Measurements from ENCODE around the gene MAP2K3.

DNA sequence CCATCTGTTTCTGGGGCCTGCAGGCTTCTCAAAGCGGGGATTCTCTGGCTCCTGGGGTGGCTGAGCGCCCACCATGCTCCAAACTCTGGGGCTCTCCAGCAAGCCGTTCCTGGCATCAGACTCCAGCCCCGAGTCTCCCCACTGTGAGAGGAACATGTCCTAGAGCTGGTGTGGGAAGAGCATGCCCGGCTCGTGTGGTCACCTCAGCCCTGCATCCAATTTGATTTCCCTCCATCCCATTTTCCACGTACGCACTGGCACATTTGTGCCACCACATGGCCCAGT, 68.4 kb downstream of the MAP2K3 start:
- TF ChIP-seq, protein P1, sequence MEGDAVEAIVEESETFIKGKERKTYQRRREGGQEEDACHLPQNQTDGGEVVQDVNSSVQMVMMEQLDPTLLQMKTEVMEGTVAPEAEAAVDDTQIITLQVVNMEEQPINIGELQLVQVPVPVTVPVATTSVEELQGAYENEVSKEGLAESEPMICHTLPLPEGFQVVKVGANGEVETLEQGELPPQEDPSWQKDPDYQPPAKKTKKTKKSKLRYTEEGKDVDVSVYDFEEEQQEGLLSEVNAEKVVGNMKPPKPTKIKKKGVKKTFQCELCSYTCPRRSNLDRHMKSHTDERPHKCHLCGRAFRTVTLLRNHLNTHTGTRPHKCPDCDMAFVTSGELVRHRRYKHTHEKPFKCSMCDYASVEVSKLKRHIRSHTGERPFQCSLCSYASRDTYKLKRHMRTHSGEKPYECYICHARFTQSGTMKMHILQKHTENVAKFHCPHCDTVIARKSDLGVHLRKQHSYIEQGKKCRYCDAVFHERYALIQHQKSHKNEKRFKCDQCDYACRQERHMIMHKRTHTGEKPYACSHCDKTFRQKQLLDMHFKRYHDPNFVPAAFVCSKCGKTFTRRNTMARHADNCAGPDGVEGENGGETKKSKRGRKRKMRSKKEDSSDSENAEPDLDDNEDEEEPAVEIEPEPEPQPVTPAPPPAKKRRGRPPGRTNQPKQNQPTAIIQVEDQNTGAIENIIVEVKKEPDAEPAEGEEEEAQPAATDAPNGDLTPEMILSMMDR (conservative IDR thresholded peaks at IDR 0.05), result no peak
- TF ChIP-seq EZH2 (IDR thresholded peaks at IDR 0.05; ENCODE audit: low read depth), result no peak

Measured in PC-9 (cell line).